MM.1S (cell line): ENCODE measurements around the gene UGT3A2.

Experiments used
- CTCF ChIP-seq: fragments of 300-600 bp; sonication (generic); IDR thresholded peaks from 2 replicates; pipeline ENCODE4 v1.5.1; 2016; ENCODE audit warnings: antibody characterized with exemption, low read length, mixed read lengths
- EZH2phosphoT487 ChIP-seq: fragments of 300-600 bp; sonication (generic); IDR thresholded peaks from 2 replicates; pipeline ENCODE4 v1.6.1; 2018; ENCODE audit warnings: antibody characterized with exemption, low read length

- TF ChIP-seq CTCF (no peak), EZH2phosphoT487 (no peak)
Observed at GRCh38 chr5:36007366-36007765, 59.3 kb downstream of the UGT3A2 start.
